ENCODE results near the gene A3GALT2. TPM values are rescaled to one million over a fixed set of nuclear protein-coding genes. Genes with fewer than 3 reads are reported as not detected.

Gene A3GALT2
- total RNA-seq, 1 donor from 2014 or later, result not detected

- Mint-ChIP-seq H3K4me1 (peaks cover 71% of the 10 kb centered on the region), H3K36me3 (peaks cover 25% of the 10 kb centered on the region), H3K27ac (peak overlapping the region; percentile 15), H3K4me3 (peak overlapping the region; percentile 92), H3K9me3 (no peaks in the 10 kb centered on the region), H3K27me3 (ENCODE audit: insufficient read depth, low read depth) (peaks cover 2% of the 10 kb centered on the region)
- Histone ChIP-seq H3K9ac (peak overlapping the region; percentile 33), H2AFZ (replicated peaks) (no peak overlapping the region), H3K79me2 (ENCODE audit: low read depth) (peaks cover 62% of the 10 kb centered on the region), H3K27me3 (peaks cover 28% of the 10 kb centered on the region), H3K4me3 (peak overlapping the region; percentile 66), H3K4me2 (peak overlapping the region; percentile 95), H4K20me1 (ENCODE audit: low read depth) (peaks cover 61% of the 10 kb centered on the region), H3K36me3 (no peaks in the 10 kb centered on the region), H3F3A (ENCODE audit: low read depth) (peaks cover 41% of the 10 kb centered on the region), H3K4me1 (peaks cover 63% of the 10 kb centered on the region), H3K27ac (no peak overlapping the region), H3K9me3 (ENCODE audit: low read depth) (no peaks in the 10 kb centered on the region)
- TF ChIP-seq EZH2phosphoT487 (IDR thresholded peaks at IDR 0.05) (no peak), CTCF (IDR thresholded peaks at IDR 0.05) (no peak), EZH2 (IDR thresholded peaks at IDR 0.05) (no peak)
- peak; percentile 28 for DNase-seq (ENCODE audit: low spot score)
Observed at GRCh38 chr1:33348194-33348593, 27.3 kb upstream of the A3GALT2 start.

- peaks cover 2% of the 10 kb centered on the region for H3K27me3 Mint-ChIP-seq (ENCODE audit: insufficient read depth, low read depth)
Observed at GRCh38 chr1:33347650-33347992, 26.7 kb upstream of the A3GALT2 start.

GRCh38 chr1:33346927-33347649 is 26.2 kb upstream of the A3GALT2 start:
- Histone ChIP-seq H3K27me3 (peaks cover 19% of the 10 kb centered on the region), H3K4me3 (peak overlapping the region; percentile 66), H3K9ac (no peak overlapping the region), H2AFZ (replicated peaks) (no peak overlapping the region), H3K4me2 (peak overlapping the region; percentile 95), H4K20me1 (ENCODE audit: low read depth) (peaks cover 72% of the 10 kb centered on the region), H3K27ac (no peak overlapping the region), H3K4me1 (peaks cover 71% of the 10 kb centered on the region), H3K79me2 (ENCODE audit: low read depth) (peaks cover 70% of the 10 kb centered on the region), H3K36me3 (no peaks in the 10 kb centered on the region), H3F3A (ENCODE audit: low read depth) (peaks cover 52% of the 10 kb centered on the region), H3K9me3 (ENCODE audit: low read depth) (no peaks in the 10 kb centered on the region)
- peaks cover 73% of the 10 kb centered on the region for H3K4me1 Mint-ChIP-seq
- peak overlapping the region; percentile 48 for H3K27ac Mint-ChIP-seq
- no peak for DNase-seq (ENCODE audit: low spot score)
- H3K9me3 Mint-ChIP-seq, result no peaks in the 10 kb centered on the region
- no peak for TF ChIP-seq CTCF (IDR thresholded peaks at IDR 0.05)
- TF ChIP-seq EZH2phosphoT487 (IDR thresholded peaks at IDR 0.05), result no peak
- TF ChIP-seq EZH2 (IDR thresholded peaks at IDR 0.05), result no peak
- H3K36me3 Mint-ChIP-seq, result peaks cover 25% of the 10 kb centered on the region
- peaks cover 2% of the 10 kb centered on the region for H3K27me3 Mint-ChIP-seq (ENCODE audit: insufficient read depth, low read depth)
- H3K4me3 Mint-ChIP-seq, result peak overlapping the region; percentile 92

More at GRCh38 chr1:33347650-33347992, 26.7 kb upstream of the A3GALT2 start:
- Histone ChIP-seq H3K27ac (no peak overlapping the region), H3K9me3 (ENCODE audit: low read depth) (no peaks in the 10 kb centered on the region), H3F3A (ENCODE audit: low read depth) (peaks cover 47% of the 10 kb centered on the region), H2AFZ (replicated peaks) (no peak overlapping the region), H3K27me3 (peaks cover 24% of the 10 kb centered on the region), H3K36me3 (no peaks in the 10 kb centered on the region), H4K20me1 (ENCODE audit: low read depth) (peaks cover 67% of the 10 kb centered on the region), H3K9ac (no peak overlapping the region), H3K79me2 (ENCODE audit: low read depth) (peaks cover 68% of the 10 kb centered on the region), H3K4me3 (peak overlapping the region; percentile 66), H3K4me1 (peaks cover 68% of the 10 kb centered on the region), H3K4me2 (peak overlapping the region; percentile 95)
- H3K4me1 Mint-ChIP-seq, result peaks cover 72% of the 10 kb centered on the region
- H3K27ac Mint-ChIP-seq, result no peak overlapping the region
- peaks cover 25% of the 10 kb centered on the region for H3K36me3 Mint-ChIP-seq
- no peaks in the 10 kb centered on the region for H3K9me3 Mint-ChIP-seq
- peak overlapping the region; percentile 92 for H3K4me3 Mint-ChIP-seq
- TF ChIP-seq CTCF (IDR thresholded peaks at IDR 0.05) (no peak), EZH2 (IDR thresholded peaks at IDR 0.05) (no peak), EZH2phosphoT487 (IDR thresholded peaks at IDR 0.05) (no peak)
- DNase-seq (ENCODE audit: low spot score), result no peak
